Measurements from ENCODE around the gene SORCS2.

DNA sequence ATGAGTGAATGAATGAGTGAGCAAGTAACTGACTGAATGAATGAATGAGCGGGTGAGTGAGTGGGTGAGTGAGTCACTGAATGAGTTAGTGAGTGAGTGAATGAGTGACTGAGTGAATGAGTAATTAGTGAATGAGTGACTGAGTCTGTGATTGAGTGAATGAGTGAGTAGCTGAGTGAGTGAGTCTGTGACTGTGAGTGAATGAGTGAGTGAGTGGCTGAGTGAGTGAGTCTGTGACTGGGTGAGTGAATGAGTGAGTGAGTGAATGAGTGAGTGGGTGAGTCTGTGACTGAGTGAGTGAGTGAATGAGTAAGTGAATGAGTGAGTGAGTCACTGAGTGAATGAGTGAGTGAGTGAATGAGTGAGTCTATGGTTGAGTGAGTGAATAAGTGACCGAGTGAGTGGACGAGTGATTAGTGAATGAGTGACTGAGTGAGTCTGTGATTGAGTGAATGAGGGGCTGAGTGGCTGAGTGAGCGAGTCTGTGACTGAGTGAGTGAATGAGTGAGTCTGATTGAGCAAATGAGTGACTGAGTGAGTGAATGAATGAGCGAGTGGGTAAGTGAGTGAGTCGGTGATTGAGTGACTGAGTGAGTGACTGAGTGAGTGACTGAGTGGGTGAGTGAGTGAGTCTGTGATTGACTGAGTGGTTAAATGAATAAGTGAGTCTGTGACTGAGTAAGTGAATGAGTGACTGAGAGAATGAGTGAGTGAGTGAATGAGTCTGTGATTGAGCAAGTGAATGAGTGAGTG lies 465.4 kb downstream of the SORCS2 start:
- TF ChIP-seq, protein P1, sequence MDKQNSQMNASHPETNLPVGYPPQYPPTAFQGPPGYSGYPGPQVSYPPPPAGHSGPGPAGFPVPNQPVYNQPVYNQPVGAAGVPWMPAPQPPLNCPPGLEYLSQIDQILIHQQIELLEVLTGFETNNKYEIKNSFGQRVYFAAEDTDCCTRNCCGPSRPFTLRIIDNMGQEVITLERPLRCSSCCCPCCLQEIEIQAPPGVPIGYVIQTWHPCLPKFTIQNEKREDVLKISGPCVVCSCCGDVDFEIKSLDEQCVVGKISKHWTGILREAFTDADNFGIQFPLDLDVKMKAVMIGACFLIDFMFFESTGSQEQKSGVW (CRISPR knock-in tag; IDR thresholded peaks at IDR 0.05; ENCODE audit: borderline replicate concordance), result no peak
- no peak for TF ChIP-seq EP300 (IDR thresholded peaks at IDR 0.05; ENCODE audit: low read depth in 2 of 2, low read length in 2 of 2)
- TF ChIP-seq EP300 (CRISPR knock-in tag; IDR thresholded peaks at IDR 0.05; ENCODE audit: borderline replicate concordance), result no peak
- TF ChIP-seq ZNF235 (CRISPR knock-in tag; IDR thresholded peaks at IDR 0.05; ENCODE audit: borderline replicate concordance), result no peak
- no peak for TF ChIP-seq FOXA1 (IDR thresholded peaks at IDR 0.05)
- TF ChIP-seq FOXA1 (CRISPR knock-in tag; IDR thresholded peaks at IDR 0.05), result no peak
- TF ChIP-seq, protein P2, sequence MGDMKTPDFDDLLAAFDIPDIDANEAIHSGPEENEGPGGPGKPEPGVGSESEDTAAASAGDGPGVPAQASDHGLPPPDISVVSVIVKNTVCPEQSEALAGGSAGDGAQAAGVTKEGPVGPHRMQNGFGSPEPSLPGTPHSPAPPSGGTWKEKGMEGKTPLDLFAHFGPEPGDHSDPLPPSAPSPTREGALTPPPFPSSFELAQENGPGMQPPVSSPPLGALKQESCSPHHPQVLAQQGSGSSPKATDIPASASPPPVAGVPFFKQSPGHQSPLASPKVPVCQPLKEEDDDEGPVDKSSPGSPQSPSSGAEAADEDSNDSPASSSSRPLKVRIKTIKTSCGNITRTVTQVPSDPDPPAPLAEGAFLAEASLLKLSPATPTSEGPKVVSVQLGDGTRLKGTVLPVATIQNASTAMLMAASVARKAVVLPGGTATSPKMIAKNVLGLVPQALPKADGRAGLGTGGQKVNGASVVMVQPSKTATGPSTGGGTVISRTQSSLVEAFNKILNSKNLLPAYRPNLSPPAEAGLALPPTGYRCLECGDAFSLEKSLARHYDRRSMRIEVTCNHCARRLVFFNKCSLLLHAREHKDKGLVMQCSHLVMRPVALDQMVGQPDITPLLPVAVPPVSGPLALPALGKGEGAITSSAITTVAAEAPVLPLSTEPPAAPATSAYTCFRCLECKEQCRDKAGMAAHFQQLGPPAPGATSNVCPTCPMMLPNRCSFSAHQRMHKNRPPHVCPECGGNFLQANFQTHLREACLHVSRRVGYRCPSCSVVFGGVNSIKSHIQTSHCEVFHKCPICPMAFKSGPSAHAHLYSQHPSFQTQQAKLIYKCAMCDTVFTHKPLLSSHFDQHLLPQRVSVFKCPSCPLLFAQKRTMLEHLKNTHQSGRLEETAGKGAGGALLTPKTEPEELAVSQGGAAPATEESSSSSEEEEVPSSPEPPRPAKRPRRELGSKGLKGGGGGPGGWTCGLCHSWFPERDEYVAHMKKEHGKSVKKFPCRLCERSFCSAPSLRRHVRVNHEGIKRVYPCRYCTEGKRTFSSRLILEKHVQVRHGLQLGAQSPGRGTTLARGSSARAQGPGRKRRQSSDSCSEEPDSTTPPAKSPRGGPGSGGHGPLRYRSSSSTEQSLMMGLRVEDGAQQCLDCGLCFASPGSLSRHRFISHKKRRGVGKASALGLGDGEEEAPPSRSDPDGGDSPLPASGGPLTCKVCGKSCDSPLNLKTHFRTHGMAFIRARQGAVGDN (CRISPR knock-in tag; IDR thresholded peaks at IDR 0.05), result no peak
- TF ChIP-seq CREB1 (IDR thresholded peaks at IDR 0.05), result no peak; the same call in 1 of the 2 replicates
- TF ChIP-seq CREB1 (CRISPR knock-in tag; IDR thresholded peaks at IDR 0.05), result no peak
- no peak for TF ChIP-seq EZH2 (conservative IDR thresholded peaks at IDR 0.05; ENCODE audit: low read depth, low read length)
- TF ChIP-seq, protein P3, sequence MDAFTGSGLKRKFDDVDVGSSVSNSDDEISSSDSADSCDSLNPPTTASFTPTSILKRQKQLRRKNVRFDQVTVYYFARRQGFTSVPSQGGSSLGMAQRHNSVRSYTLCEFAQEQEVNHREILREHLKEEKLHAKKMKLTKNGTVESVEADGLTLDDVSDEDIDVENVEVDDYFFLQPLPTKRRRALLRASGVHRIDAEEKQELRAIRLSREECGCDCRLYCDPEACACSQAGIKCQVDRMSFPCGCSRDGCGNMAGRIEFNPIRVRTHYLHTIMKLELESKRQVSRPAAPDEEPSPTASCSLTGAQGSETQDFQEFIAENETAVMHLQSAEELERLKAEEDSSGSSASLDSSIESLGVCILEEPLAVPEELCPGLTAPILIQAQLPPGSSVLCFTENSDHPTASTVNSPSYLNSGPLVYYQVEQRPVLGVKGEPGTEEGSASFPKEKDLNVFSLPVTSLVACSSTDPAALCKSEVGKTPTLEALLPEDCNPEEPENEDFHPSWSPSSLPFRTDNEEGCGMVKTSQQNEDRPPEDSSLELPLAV (CRISPR knock-in tag; conservative IDR thresholded peaks at IDR 0.05; ENCODE audit: low read depth), result no peak
- no peak for TF ChIP-seq YY1 (IDR thresholded peaks at IDR 0.05; ENCODE audit: insufficient read depth, insufficient replicate concordance, low read depth, low read length)
- TF ChIP-seq, protein P4, sequence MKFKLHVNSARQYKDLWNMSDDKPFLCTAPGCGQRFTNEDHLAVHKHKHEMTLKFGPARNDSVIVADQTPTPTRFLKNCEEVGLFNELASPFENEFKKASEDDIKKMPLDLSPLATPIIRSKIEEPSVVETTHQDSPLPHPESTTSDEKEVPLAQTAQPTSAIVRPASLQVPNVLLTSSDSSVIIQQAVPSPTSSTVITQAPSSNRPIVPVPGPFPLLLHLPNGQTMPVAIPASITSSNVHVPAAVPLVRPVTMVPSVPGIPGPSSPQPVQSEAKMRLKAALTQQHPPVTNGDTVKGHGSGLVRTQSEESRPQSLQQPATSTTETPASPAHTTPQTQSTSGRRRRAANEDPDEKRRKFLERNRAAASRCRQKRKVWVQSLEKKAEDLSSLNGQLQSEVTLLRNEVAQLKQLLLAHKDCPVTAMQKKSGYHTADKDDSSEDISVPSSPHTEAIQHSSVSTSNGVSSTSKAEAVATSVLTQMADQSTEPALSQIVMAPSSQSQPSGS (CRISPR knock-in tag; IDR thresholded peaks at IDR 0.05), result no peak
- TF ChIP-seq MAFG (CRISPR knock-in tag; IDR thresholded peaks at IDR 0.05), result no peak
- no peak for TF ChIP-seq CEBPB (IDR thresholded peaks at IDR 0.05; ENCODE audit: borderline replicate concordance, low read depth, low read length)
- no peak for TF ChIP-seq ZNF3 (CRISPR knock-in tag; IDR thresholded peaks at IDR 0.05)
- no peak for TF ChIP-seq CCAR2 (optimal IDR thresholded peaks at IDR 0.05; ENCODE audit: low read depth, low read length)
